C4-2B (cell line): ENCODE measurements around the gene RIIAD1.

Experiments used
- H3K27ac ChIP-seq: fragments of 450-650 bp; 2 replicates; pipeline ENCODE4 v1.5.1; 2017
- CTCF ChIP-seq: fragments of 450-650 bp; conservative IDR thresholded peaks from 2 replicates; pipeline ENCODE4 v1.5.1; 2017; ENCODE audit warnings: mild to moderate bottlenecking
- ZFX ChIP-seq: fragments of 450-650 bp; IDR thresholded peaks from 2 replicates; pipeline ENCODE4 v1.6.1; 2017

RIIAD1 gene

GRCh38 chr1:151705146-151705545, 16.2 kb upstream of the RIIAD1 start:
- H3K27ac ChIP-seq, result no peak overlapping the region
- no peak for TF ChIP-seq ZFX
- no peak for TF ChIP-seq CTCF

GRCh38 chr1:151705753-151706463, 15.4 kb upstream of the RIIAD1 start:
- H3K27ac ChIP-seq, result no peak overlapping the region
- no peak for TF ChIP-seq CTCF
- no peak for TF ChIP-seq ZFX

GRCh38 chr1:151706464-151707415, 14.6 kb upstream of the RIIAD1 start:
- TF ChIP-seq ZFX (no peak), CTCF (no peak)
- H3K27ac ChIP-seq, result no peak overlapping the region

- H3K27ac ChIP-seq, result no peak overlapping the region
- TF ChIP-seq CTCF, result no peak
- TF ChIP-seq ZFX, result no peak
Observed at GRCh38 chr1:151707541-151708065, 13.7 kb upstream of the RIIAD1 start.

- TF ChIP-seq CTCF (no peak), ZFX (no peak)
- H3K27ac ChIP-seq, result no peak overlapping the region
Observed at GRCh38 chr1:151708891-151709290, 12.4 kb upstream of the RIIAD1 start.

- TF ChIP-seq ZFX (no peak), CTCF (no peak)
- no peak overlapping the region for H3K27ac ChIP-seq
Observed at GRCh38 chr1:151710187-151710840, 11.0 kb upstream of the RIIAD1 start.
